Cortex of kidney (tissue), 1 donor: ENCODE results near the gene OPRM1.

Experiments used
- DNase-seq: peaks from one replicate; lab custom pipeline; 2025; lab: John Stamatoyannopoulos, UW

The OPRM1 gene

GRCh38 chr6:154284313-154284853 lies 245.3 kb downstream of the OPRM1 start:
- no peak for DNase-seq

GRCh38 chr6:154285826-154286225 lies 246.8 kb downstream of the OPRM1 start:
- DNase-seq, result no peak

GRCh38 chr6:154289818-154290508 lies 250.9 kb downstream of the OPRM1 start:
- DNase-seq, result no peak

- no peak for DNase-seq
Measured at GRCh38 chr6:154292066-154292465, 253.0 kb downstream of the OPRM1 start.

GRCh38 chr6:154292855-154293519 lies 253.9 kb downstream of the OPRM1 start:
- DNase-seq, result no peak

- DNase-seq, result no peak
Measured at GRCh38 chr6:154295733-154296132, 256.7 kb downstream of the OPRM1 start.
